Measurements from ENCODE around the gene MRGPRX1.
"Not testable (repeated sequence)": the region's sequence is repeated elsewhere in the genome, so short reads cannot be mapped to it uniquely, and the experiment has no call there.

Gene MRGPRX1

DNA sequence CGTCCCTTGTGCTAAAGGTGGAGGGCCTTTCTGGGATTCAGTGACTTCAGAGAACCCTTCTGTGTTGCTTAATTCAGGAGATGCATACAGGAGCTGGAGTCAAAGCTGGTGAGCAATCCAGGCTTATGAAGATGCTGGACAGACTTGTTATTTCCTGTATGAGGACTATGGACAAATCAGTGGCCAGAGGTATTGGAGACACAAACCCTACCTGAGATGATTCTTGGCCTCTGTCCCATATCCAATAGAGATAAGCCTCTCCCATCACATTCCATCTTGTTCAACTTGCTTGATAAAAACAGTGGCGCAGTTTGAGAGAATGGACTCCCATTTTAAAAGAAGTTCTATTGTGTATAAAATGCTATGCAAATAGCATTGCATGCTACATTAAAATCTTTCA lies at the start of gene MRGPRX1:
MRGPRX1 (minus strand) TSS at position 101 of the 400 bp plus-strand sequence. CDS start 4,630 bp downstream, outside the sequence.
- no peak for DNase-seq (ENCODE audit: low read depth in 2 of 2)

DNA sequence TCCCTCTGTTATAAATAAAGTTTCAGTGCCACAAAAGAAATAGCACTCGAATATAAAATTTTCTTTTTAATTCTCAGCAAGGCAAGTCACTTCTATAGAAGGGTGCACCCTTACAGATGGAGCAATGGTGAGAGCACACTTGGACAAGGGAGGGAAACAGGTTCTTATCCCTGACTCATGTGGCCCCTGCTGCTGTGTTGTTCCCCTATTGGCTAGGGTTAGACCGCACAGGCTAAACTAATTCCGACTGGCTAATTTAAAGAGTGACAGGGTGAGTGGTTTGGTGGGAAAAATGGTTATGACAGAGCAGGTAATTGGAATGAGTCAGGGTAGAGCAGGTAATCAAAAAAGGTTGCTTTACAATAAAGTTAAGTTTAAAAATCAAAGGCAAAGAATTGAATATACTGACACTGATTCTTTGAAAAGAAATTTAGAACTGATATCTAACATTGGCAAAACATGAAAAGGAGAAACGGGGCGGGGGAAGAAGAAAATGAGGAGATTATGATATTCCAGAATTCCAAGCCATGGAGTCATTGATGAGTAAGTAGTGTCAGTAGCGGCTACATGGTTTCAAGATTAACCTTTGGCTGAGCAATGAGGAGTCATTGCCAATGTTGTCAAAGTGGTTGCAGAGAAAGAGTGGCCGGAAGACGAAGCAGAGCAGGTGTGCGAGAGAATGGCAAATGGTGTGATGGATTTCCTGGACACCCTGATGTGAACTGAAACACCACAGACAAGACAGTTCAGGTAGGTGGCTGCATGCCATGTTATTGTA lies 48.4 kb upstream of the MRGPRX1 start:
- DNase-seq (ENCODE audit: low read depth in 2 of 2): no peak

GRCh38 chr11:18986744-18987143 lies 47.5 kb upstream of the MRGPRX1 start:
- DNase-seq (ENCODE audit: low read depth in 2 of 2): no peak

DNA sequence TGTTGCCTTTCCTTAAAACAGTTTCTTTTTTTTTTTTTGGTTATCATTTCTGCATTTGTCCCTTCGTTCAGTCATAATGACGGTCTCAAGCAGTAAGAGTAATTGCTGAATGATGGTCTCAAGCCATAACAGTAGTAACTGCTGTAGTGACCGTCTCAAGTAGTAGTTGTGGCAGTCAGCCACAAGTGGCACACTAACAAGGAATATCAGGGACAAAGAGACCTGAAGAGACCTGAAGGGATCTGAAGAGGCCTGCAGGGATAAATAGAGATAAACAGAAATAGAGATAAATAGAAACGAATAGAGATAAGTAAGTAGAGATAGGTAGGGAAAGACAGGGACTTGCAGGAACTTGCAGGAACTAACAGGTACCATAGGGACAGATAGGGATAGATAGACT lies 42.7 kb upstream of the MRGPRX1 start:
- no peak for DNase-seq (ENCODE audit: low read depth in 2 of 2)

DNA sequence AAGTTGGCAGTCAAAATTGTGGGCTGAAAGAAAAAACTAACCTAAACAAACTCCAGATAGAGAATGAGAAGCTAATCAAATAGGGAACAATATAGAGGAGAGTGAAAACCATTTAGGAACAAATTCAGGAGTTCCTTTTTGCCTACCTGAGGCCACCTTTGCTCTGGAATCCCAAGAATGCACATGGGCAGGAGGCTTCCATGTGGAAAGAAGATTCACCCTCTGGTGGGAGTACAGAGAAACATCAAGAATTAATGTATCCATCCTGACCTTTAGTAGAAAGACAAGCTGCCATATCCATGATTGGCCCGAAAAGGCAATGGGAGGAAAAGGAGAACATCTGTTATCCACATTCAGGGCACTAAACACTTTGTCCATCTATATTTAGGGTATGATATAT lies 35.0 kb upstream of the MRGPRX1 start:
- DNase-seq (ENCODE audit: low read depth in 2 of 2): no peak

- DNase-seq (ENCODE audit: low read depth in 2 of 2): no peak
Measured at GRCh38 chr11:18972336-18972735, 33.1 kb upstream of the MRGPRX1 start.

DNA sequence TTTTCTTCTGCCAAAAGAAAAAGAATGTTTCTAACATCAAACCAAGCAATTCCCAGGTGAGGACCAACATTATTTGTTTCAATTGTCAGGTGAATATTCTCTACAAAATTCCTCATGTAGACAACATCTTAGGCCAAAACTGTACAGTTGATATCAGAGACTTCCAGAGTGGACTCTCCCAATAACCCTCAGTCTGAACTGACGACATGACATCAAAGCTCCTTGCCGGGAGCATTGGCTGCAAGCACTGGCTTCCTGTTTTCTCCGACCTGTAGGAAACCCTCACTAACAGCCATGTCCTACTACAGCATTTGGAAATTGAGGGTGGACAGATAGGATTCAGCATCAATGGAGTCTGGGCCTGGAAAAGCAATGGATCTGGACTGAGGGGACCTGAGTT lies 30.5 kb upstream of the MRGPRX1 start:
- no peak for DNase-seq (ENCODE audit: low read depth in 2 of 2)

- no peak for DNase-seq (ENCODE audit: low read depth in 2 of 2)
Measured at GRCh38 chr11:18958221-18958910, 19.2 kb upstream of the MRGPRX1 start.

DNA sequence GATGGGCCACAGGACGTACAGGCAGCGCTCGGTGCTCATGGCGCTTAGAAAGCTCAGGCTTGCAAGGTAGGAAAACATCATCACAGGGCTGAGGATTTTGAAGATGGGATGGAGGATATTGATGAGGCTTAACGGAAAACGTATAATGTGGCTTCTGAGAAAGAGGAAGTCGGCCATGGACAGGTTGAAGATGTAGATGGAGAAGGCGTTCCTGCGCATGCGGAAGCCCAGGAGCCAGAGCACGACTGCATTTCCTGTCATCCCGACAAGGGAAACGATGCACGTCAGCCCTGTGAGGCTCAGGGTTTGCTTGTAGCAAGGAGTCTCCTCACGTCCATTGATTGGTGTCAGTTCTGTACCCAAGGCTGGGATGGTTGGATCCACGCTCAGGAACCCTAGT lies 17.4 kb upstream of the MRGPRX1 start:
- DNase-seq (ENCODE audit: low read depth in 2 of 2): no peak

DNA sequence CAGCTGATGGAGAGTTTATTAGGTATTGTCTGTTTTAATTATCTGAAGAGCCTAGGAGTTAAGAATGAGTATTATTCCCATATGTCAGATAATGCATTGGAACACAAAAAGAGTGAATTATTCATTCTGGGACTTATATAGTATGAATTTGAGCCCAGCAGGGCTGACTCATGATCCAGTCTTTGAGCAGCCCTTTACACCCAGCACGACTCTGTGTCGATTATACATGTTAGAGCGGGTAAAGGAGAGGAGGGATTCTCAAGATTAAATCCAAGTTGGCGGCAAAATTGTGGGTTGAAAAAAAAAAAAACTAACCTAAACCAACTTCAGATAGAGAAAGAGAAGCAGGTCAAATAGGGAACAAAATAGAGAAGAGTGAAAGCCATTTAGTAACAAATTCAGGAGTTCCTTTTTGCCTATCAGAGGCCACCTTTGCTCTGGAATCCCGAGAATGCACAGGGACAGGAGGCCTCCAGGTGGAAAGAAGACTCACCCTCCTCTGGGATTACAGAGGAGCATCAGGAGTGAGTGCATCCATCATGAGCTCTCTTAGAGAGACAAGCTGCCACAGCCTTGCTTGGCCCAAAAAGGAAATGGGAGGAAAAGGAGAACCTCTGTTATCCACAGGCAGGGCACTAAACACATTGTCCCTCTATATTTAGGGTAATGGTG lies 3.1 kb downstream of the MRGPRX1 start:
- DNase-seq (ENCODE audit: low read depth in 2 of 2): no peak

- DNase-seq (ENCODE audit: low read depth in 2 of 2): no peak
Measured at GRCh38 chr11:18934195-18934814, 4.9 kb downstream of the MRGPRX1 start.

DNA sequence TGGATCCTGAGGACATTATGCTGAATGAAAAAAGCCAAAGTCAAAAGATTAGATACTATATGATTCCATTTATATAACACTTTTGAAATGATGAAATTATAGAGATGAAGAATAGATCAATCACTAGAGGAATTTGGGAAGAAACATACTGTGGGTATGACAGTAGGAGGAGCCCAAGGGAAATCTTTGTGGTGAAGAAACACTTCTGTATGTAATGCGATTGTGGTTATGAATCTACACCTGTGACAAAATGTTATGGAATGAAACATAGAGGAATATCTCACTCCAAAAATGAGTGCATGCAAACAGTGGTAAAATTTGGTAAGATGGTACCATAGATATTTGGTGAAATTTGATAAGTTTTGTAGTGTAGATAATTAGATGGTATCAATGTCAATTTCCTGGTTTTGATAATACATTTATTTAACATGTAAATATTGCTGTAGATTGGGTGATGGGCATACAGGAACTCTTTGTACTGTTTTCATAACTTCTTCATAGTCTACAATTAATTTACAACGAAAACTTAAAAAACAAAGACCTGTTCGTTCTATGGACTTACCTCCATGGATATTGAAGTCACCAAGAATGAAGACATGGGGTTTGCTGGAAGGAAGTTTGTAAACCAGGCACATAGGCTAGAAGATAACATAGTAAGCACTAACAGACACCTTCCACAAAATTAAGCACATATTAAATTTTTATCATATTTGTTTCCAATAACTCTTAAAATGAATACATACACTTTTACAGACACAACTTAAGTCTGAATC lies 11.5 kb downstream of the MRGPRX1 start:
- no peak for DNase-seq (ENCODE audit: low read depth in 2 of 2)

- not testable (repeated sequence) for DNase-seq (ENCODE audit: low read depth in 2 of 2)
Measured at GRCh38 chr11:18925426-18925825, 13.8 kb downstream of the MRGPRX1 start.

DNA sequence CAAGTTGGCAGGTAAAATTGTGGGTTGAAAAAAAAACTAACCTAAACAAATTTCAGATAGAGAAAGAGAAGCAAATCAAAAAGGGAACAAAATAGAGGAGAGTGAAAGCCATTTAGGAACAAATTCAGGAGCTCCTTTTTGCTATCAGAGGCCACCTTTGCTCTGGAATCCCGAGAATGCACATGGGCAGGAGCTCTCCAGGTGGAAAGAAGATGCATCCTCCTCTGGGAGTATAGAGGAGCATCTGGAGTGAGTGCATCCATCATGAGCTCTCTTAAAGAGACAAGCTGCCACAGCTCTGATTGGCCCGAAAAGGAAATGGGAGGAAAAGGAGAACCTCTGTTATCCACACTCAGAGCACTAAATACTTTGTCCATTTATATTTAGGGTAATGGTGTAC lies 26.3 kb downstream of the MRGPRX1 start:
- DNase-seq (ENCODE audit: low read depth in 2 of 2): no peak

- DNase-seq (ENCODE audit: low read depth in 2 of 2): no peak
Measured at GRCh38 chr11:18907391-18907790, 31.8 kb downstream of the MRGPRX1 start.

GRCh38 chr11:18900637-18901036 lies 38.6 kb downstream of the MRGPRX1 start:
- DNase-seq (ENCODE audit: low read depth in 2 of 2): not testable (repeated sequence)

GRCh38 chr11:18900151-18900611 lies 39.0 kb downstream of the MRGPRX1 start:
- DNase-seq (ENCODE audit: low read depth in 2 of 2): not testable (repeated sequence)

- not testable (repeated sequence) for DNase-seq (ENCODE audit: low read depth in 2 of 2)
Measured at GRCh38 chr11:18891712-18892111, 47.5 kb downstream of the MRGPRX1 start.

DNA sequence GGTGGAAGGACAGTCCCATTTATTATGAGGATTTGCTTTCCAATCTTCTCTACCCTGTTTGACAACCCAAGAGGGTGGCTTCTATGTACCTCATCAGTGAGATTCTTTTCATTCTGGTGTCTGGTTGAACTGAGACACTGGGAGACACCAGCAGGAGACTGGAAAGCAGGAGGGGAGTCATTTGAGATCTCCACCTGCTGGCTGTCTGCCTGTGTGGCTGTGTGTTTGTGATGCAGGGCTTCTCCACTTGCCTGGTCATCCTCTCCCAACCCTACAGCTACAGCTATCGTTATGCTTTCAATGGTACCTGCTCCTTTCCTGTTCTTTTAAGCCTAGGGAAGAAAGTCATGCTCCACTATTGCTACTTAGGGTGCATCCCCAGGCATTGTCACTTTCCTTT lies 48.6 kb downstream of the MRGPRX1 start:
- DNase-seq (ENCODE audit: low read depth in 2 of 2): no peak

Data from stimulated activated CD8-positive, alpha-beta memory T cell treated with anti-CD3 and anti-CD28 coated beads, Interleukin-7, amount 100 ng/mL, for 1 hour (primary cell).